HL-60 (cell line): ENCODE measurements around the gene USH2A.

Experiments used
- DNase-seq, 2 experiments: peaks; one replicate each; pipeline ENCODE4 v3.0.0-alpha.2; 2010 to 2020; ENCODE audit warnings: low read depth in 1 of 2, low spot score in 1 of 2
- H3K27ac ChIP-seq: fragments of 250-450 bp; sonication (Bioruptor Pico); replicated peaks from 2 replicates; pipeline ENCODE4 v1.5.1; 2020; ENCODE audit warnings: mild to moderate bottlenecking, moderate library complexity
- H3K27me3 ChIP-seq: fragments of 250-450 bp; sonication (Bioruptor Pico); 2 replicates; pipeline ENCODE4 v1.5.1; 2021; ENCODE audit warnings: mild to moderate bottlenecking, moderate library complexity; ENCODE audit not compliant: insufficient read depth, poor library complexity, severe bottlenecking
- H3K4me3 ChIP-seq: replicated peaks from 2 replicates; pipeline ENCODE4 v1.5.1; 2011; ENCODE audit warnings: mild to moderate bottlenecking, control low read depth, low read length; ENCODE audit not compliant: insufficient read depth
- GABPA ChIP-seq: IDR thresholded peaks from 2 replicates; pipeline ENCODE4 v1.6.1; 2012; ENCODE audit warnings: low read depth
- POLR2AphosphoS5 ChIP-seq: IDR thresholded peaks from 2 replicates; pipeline ENCODE4 v1.6.1; 2012; ENCODE audit warnings: low read depth
- SPI1 ChIP-seq: IDR thresholded peaks from 2 replicates; pipeline ENCODE4 v1.6.1; 2012; ENCODE audit warnings: low read depth, mild to moderate bottlenecking, borderline replicate concordance
- TF ChIP-seq, protein P1 (sequence below): IDR thresholded peaks from 2 replicates; pipeline ENCODE4 v1.6.1; 2012; ENCODE audit warnings: low read depth; ENCODE audit not compliant: insufficient replicate concordance
- TF ChIP-seq, protein P2 (sequence below): IDR thresholded peaks from one replicate; pipeline ENCODE4 v1.5.1; 2011; ENCODE audit warnings: low read length, control low read depth, inconsistent platforms; ENCODE audit not compliant: insufficient read depth

The USH2A gene

DNA sequence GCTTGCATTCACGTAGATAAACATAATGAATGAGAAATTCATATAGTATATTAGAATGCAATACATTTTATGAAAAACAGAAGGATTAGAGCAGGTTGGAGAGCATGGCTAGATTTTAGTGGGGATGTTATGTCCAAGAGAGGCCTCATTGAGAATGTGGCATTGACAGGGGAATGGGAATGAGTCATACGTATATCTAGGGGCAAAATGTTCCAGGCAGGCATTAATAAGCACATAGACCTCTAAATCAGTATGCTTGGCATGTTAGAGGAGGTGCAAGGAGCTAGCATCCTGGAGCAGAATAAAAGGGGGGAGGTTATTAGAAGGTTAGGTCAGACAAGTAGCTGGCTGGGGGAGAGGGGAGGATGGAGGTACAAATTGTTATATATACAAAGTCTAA lies 93.0 kb downstream of the USH2A start:
- Histone ChIP-seq H3K27me3 (no peaks in the 10 kb centered on the region), H3K27ac (no peak overlapping the region), H3K4me3 (no peak overlapping the region)
- no peak for TF ChIP-seq SPI1
- no peak for TF ChIP-seq POLR2AphosphoS5
- TF ChIP-seq, protein P1, sequence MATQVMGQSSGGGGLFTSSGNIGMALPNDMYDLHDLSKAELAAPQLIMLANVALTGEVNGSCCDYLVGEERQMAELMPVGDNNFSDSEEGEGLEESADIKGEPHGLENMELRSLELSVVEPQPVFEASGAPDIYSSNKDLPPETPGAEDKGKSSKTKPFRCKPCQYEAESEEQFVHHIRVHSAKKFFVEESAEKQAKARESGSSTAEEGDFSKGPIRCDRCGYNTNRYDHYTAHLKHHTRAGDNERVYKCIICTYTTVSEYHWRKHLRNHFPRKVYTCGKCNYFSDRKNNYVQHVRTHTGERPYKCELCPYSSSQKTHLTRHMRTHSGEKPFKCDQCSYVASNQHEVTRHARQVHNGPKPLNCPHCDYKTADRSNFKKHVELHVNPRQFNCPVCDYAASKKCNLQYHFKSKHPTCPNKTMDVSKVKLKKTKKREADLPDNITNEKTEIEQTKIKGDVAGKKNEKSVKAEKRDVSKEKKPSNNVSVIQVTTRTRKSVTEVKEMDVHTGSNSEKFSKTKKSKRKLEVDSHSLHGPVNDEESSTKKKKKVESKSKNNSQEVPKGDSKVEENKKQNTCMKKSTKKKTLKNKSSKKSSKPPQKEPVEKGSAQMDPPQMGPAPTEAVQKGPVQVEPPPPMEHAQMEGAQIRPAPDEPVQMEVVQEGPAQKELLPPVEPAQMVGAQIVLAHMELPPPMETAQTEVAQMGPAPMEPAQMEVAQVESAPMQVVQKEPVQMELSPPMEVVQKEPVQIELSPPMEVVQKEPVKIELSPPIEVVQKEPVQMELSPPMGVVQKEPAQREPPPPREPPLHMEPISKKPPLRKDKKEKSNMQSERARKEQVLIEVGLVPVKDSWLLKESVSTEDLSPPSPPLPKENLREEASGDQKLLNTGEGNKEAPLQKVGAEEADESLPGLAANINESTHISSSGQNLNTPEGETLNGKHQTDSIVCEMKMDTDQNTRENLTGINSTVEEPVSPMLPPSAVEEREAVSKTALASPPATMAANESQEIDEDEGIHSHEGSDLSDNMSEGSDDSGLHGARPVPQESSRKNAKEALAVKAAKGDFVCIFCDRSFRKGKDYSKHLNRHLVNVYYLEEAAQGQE: no peak
- TF ChIP-seq, protein P2, sequence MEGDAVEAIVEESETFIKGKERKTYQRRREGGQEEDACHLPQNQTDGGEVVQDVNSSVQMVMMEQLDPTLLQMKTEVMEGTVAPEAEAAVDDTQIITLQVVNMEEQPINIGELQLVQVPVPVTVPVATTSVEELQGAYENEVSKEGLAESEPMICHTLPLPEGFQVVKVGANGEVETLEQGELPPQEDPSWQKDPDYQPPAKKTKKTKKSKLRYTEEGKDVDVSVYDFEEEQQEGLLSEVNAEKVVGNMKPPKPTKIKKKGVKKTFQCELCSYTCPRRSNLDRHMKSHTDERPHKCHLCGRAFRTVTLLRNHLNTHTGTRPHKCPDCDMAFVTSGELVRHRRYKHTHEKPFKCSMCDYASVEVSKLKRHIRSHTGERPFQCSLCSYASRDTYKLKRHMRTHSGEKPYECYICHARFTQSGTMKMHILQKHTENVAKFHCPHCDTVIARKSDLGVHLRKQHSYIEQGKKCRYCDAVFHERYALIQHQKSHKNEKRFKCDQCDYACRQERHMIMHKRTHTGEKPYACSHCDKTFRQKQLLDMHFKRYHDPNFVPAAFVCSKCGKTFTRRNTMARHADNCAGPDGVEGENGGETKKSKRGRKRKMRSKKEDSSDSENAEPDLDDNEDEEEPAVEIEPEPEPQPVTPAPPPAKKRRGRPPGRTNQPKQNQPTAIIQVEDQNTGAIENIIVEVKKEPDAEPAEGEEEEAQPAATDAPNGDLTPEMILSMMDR: no peak
- TF ChIP-seq GABPA: no peak
- no peak for DNase-seq

DNA sequence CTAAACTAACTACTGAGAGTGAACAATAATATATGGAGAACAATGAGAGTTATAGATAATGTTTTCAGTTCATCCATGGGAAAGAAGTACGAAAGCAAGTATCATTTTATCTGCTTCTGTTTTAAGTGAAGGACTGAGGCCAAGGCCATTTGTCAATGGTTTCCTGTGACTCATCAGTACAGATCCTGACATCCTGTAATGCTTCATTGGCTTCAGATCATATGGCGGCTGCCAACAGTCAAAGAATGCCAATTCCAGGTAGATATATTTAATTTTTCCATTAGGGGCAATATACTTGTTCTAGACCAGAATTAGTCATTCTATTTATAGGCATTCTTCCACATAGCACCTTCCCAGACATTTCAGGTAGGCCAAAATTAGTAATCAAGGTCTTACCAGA lies 97.3 kb downstream of the USH2A start:
- DNase-seq: no peak

DNA sequence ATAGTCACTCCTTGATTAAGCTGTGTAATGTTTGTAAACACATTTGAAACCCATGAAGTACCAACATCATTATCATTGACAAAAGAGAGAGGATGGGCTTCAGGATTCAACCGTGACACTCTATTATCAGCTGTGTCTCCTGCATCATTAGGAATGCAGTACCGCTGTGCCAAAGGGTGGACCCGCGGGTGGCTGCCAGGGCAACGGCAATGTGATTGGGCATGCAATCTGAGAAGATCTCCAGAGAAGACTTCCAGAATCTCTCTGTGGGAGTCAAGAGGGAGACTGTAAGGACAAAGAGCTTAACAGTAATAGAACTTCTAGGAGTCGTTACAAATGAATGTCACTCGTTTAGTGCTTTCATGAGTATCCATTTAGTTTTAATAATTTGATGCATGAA lies 97.9 kb downstream of the USH2A start:
- Histone ChIP-seq H3K27ac (no peak overlapping the region), H3K4me3 (no peak overlapping the region), H3K27me3 (no peaks in the 10 kb centered on the region)
- TF ChIP-seq SPI1 (no peak), POLR2AphosphoS5 (no peak), GABPA (no peak)
- TF ChIP-seq, protein P1: no peak
- TF ChIP-seq, protein P2: no peak
- DNase-seq: no peak

More for the DNA sequence above, 97.3 kb downstream of the USH2A start:
- no peak overlapping the region for H3K27ac ChIP-seq
- no peak overlapping the region for H3K4me3 ChIP-seq
- H3K27me3 ChIP-seq: no peaks in the 10 kb centered on the region
- no peak for TF ChIP-seq POLR2AphosphoS5
- TF ChIP-seq, protein P1: no peak

DNA sequence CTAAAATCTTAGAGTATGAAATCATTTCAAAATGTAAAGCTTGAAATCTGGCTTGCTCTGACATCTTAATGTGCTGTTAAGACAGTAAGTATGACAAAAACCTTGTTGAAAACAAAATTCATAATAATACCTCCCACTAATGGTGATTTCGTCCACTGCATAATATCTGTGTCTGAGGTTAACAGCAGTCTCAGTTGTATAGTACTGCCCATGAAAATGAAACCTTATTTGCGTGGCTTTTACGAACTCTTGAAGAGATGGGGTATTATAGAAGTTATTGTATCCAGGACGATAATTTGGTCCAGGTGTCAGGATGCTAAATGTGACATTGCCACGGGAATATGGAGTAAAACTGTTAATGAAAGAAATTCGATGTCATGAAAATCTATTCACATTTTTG lies 99.9 kb downstream of the USH2A start:
- no peak for DNase-seq
- no peaks in the 10 kb centered on the region for H3K27me3 ChIP-seq
- no peak overlapping the region for H3K4me3 ChIP-seq
- TF ChIP-seq, protein P1: no peak
- no peak for TF ChIP-seq POLR2AphosphoS5
- no peak for TF ChIP-seq SPI1
- no peak for TF ChIP-seq GABPA
- TF ChIP-seq, protein P2: no peak
- H3K27ac ChIP-seq: no peak overlapping the region
